Stimulated activated CD8-positive, alpha-beta memory T cell treated with anti-CD3 and anti-CD28 coated beads, Interleukin-15, amount 100 ng/mL, for 4 hours (primary cell): ENCODE results near the gene ARHGEF4.
"Not testable (repeated sequence)": the region's sequence is repeated elsewhere in the genome, so short reads cannot be mapped to it uniquely, and the experiment has no call there.

ENCODE experiments used
- DNase-seq, 2 donors: peaks; one replicate each; pipeline ENCODE4 v3.0.0-alpha.2; 2020; ENCODE audit warnings: low read depth in 2 of 2

ARHGEF4 gene

GRCh38 chr2:131049150-131049718 lies 212.5 kb downstream of the ARHGEF4 start:
- DNase-seq = no peak

GRCh38 chr2:131050896-131051295 lies 214.2 kb downstream of the ARHGEF4 start:
- no peak for DNase-seq

GRCh38 chr2:131052741-131053263 lies 216.1 kb downstream of the ARHGEF4 start:
- DNase-seq = no peak

GRCh38 chr2:131054488-131054887 lies 217.8 kb downstream of the ARHGEF4 start:
- DNase-seq = no peak

GRCh38 chr2:131055169-131056065 lies 218.7 kb downstream of the ARHGEF4 start:
- no peak for DNase-seq

GRCh38 chr2:131056204-131056931 lies 219.7 kb downstream of the ARHGEF4 start:
- no peak for DNase-seq

GRCh38 chr2:131056932-131057287 lies 220.2 kb downstream of the ARHGEF4 start:
- DNase-seq = no peak

- DNase-seq = no peak
Observed at GRCh38 chr2:131058214-131058843, 221.6 kb downstream of the ARHGEF4 start.

- DNase-seq = no peak
Observed at GRCh38 chr2:131058920-131059319, 222.2 kb downstream of the ARHGEF4 start.

- DNase-seq = no peak
Observed at GRCh38 chr2:131063501-131064283, 227.0 kb downstream of the ARHGEF4 start.

- no peak for DNase-seq
Observed at GRCh38 chr2:131064589-131065512, 228.1 kb downstream of the ARHGEF4 start.

- DNase-seq = no peak
Observed at GRCh38 chr2:131067465-131068125, 230.9 kb downstream of the ARHGEF4 start.

GRCh38 chr2:131068172-131068571 lies 231.5 kb downstream of the ARHGEF4 start:
- not testable (repeated sequence) for DNase-seq

GRCh38 chr2:131075578-131075977 lies 238.9 kb downstream of the ARHGEF4 start:
- DNase-seq = not testable (repeated sequence)

- no peak for DNase-seq
Observed at GRCh38 chr2:131076707-131077106, 240.0 kb downstream of the ARHGEF4 start.

- no peak for DNase-seq
Observed at GRCh38 chr2:131077182-131077846, 240.6 kb downstream of the ARHGEF4 start.

GRCh38 chr2:131077966-131078365 lies 241.3 kb downstream of the ARHGEF4 start:
- DNase-seq = no peak

- DNase-seq = not testable (repeated sequence)
Observed at GRCh38 chr2:131079931-131080330, 243.2 kb downstream of the ARHGEF4 start.

- DNase-seq = no peak
Observed at GRCh38 chr2:131081190-131081589, 244.5 kb downstream of the ARHGEF4 start.
